ENCODE measurements around the gene RRP1.

The RRP1 gene

GRCh38 chr21:43799301-43799840 lies 10.0 kb downstream of the RRP1 start:
- Mint-ChIP-seq H3K27ac (no peak overlapping the region), H3K9me3 (no peaks in the 10 kb centered on the region), H3K27me3 (ENCODE audit: low read depth, poor library complexity) (no peaks in the 10 kb centered on the region), H3K4me1 (no peaks in the 10 kb centered on the region), H3K36me3 (ENCODE audit: low read depth) (peaks cover 54% of the 10 kb centered on the region), H3K4me3 (no peak overlapping the region)
- TF ChIP-seq CTCF (IDR thresholded peaks at IDR 0.05), result no peak
- no peak for DNase-seq

GRCh38 chr21:43800124-43800523 lies 10.7 kb downstream of the RRP1 start:
- Mint-ChIP-seq H3K27me3 (ENCODE audit: low read depth, poor library complexity) (no peaks in the 10 kb centered on the region), H3K36me3 (ENCODE audit: low read depth) (peaks cover 50% of the 10 kb centered on the region), H3K4me3 (no peak overlapping the region), H3K27ac (no peak overlapping the region), H3K9me3 (no peaks in the 10 kb centered on the region), H3K4me1 (no peaks in the 10 kb centered on the region)
- no peak for TF ChIP-seq CTCF (IDR thresholded peaks at IDR 0.05)
- no peak for DNase-seq

DNA sequence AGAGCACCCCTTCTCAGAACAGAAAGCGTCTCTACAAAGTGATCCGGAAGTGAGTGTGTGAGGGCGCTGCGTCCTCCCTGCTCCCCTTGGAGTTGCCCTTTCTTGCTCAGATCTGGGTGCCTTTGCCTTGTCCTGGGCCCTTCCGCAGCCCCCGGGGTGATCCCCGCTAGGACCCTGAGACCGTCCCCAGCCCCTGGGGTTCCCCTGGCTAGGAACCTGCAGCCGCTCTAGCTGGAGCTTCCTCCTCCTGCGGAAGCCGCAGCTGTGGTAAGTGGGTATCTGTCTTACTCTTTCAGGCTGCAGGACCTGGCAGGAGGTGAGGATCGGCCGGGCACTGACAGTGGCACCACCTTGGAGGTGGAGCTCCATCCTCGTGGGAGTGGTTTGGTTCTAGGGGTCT lies 11.2 kb downstream of the RRP1 start:
- TF ChIP-seq CTCF (IDR thresholded peaks at IDR 0.05), result no peak
- Mint-ChIP-seq H3K27ac (no peak overlapping the region), H3K36me3 (ENCODE audit: low read depth) (peaks cover 47% of the 10 kb centered on the region), H3K4me3 (no peak overlapping the region), H3K27me3 (ENCODE audit: low read depth, poor library complexity) (no peaks in the 10 kb centered on the region), H3K9me3 (no peaks in the 10 kb centered on the region), H3K4me1 (peaks cover 2% of the 10 kb centered on the region)
- DNase-seq, result no peak

DNA sequence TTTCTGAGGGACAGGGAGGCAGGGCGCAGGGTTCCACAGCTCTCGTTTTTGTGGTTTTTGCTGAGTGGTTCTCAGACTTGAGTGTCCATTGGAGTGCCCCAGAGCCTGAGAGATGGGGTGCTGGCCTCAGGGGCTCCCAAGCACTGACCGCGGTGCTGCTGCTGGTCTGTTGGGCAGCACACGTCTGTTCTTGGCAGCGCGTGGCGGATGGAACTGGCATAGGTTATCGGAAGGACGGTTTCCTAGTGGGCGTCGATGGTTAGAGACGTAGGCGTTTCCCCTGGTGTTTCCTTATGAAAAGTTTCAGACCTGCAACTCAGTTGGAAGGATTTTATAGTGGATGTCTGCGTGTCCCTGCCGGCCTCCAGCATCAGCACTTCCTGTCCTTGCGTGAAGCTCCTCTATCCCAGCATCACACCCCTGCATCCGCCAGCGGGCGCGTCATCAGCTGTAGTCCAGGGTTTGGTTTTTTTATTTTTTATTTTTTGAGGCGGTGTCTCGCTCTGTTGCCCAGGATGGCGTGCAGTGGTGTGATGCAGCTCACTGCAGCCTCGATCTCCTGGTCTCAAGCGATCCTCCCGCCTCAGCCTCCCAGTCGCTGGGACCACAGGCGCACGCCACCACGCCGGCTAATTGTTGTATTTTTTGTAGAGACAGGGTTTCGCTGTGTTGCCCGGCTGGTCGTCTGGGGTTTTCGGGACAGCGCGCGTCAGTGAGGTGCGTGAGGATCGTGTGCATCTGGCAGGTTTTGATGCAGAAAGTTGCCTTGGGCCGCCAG lies 11.8 kb downstream of the RRP1 start:
- peak overlapping the region; percentile 54 for H3K27ac Mint-ChIP-seq

DNA sequence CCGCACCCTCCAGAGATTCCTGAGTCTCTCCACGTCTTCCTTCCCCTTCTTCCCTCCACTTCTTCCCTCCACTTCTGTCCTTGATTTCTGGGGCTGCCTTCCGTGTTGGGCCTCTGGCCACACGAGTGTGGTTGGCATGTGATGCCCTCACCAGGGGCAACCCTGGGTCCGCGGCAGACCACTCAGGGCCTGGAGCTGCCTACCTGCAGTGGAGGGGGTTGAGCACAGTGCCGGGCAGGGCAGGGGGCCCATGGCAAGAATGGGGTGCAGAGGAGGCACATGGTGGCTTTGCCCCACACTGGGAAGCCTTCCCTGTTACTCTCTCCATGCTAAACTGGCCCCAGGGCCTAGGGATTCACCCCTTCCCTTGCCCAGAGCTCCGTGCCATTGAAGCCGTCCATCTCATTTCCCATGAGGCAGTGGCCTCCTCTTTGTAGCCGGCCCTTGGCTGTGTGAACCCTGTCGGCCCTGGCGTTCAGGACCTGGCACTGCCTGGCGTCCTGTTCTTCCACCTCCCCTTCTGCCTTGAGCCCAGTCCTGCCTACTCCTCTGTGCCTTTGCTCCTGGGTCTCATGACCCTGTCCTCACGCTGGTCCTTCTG lies 13.4 kb downstream of the RRP1 start:
- no peak for DNase-seq
- no peak overlapping the region for H3K27ac Mint-ChIP-seq
- peaks cover 32% of the 10 kb centered on the region for H3K36me3 Mint-ChIP-seq (ENCODE audit: low read depth)
- no peak overlapping the region for H3K4me3 Mint-ChIP-seq
- H3K9me3 Mint-ChIP-seq, result no peaks in the 10 kb centered on the region
- H3K27me3 Mint-ChIP-seq (ENCODE audit: low read depth, poor library complexity), result no peaks in the 10 kb centered on the region
- H3K4me1 Mint-ChIP-seq, result peaks cover 18% of the 10 kb centered on the region
- TF ChIP-seq CTCF (IDR thresholded peaks at IDR 0.05), result no peak

More for the DNA sequence above, 11.8 kb downstream of the RRP1 start:
- TF ChIP-seq CTCF (IDR thresholded peaks at IDR 0.05), result no peak
- H3K27me3 Mint-ChIP-seq (ENCODE audit: low read depth, poor library complexity), result no peaks in the 10 kb centered on the region
- no peak for DNase-seq
- no peak overlapping the region for H3K4me3 Mint-ChIP-seq
- H3K9me3 Mint-ChIP-seq, result no peaks in the 10 kb centered on the region
- H3K4me1 Mint-ChIP-seq, result peaks cover 8% of the 10 kb centered on the region
- peaks cover 44% of the 10 kb centered on the region for H3K36me3 Mint-ChIP-seq (ENCODE audit: low read depth)

Measured in nephron progenitor cell (in vitro differentiated cells).